Central memory CD8-positive, alpha-beta T cell (primary cell): Measurements from ENCODE around the gene PRSS12.

Experiments
- ATAC-seq: fragments of 150-1000 bp; cut with Tn5 transposase; replicated peaks from 2 replicates; pipeline ENCODE4 v1.10.0; 2022; ENCODE audit warnings: mild to moderate bottlenecking, moderate FRiP score, moderate number of reproducible peaks; ENCODE audit not compliant: poor library complexity, severe bottlenecking; ENCODE audit errors: extremely low read depth
- DNase-seq, 2 donors: peaks; one replicate each; pipeline ENCODE4 v3.0.0; 2021; ENCODE audit warnings: low spot score in 2 of 2
- H3K27ac Mint-ChIP-seq: one replicate; pipeline ENCODE4 v1.8.0; 2022; ENCODE audit warnings: low read depth, mild to moderate bottlenecking, moderate library complexity, mixed read lengths
- H3K27me3 Mint-ChIP-seq: one replicate; pipeline ENCODE4 v1.8.0; 2022; ENCODE audit warnings: mixed read lengths
- H3K36me3 Mint-ChIP-seq: one replicate; pipeline ENCODE4 v1.8.0; 2022; ENCODE audit warnings: mild to moderate bottlenecking, moderate library complexity, mixed read lengths; ENCODE audit not compliant: insufficient read depth
- H3K4me1 Mint-ChIP-seq: one replicate; pipeline ENCODE4 v1.8.0; 2022; ENCODE audit warnings: mixed read lengths
- H3K4me3 Mint-ChIP-seq: one replicate; pipeline ENCODE4 v1.8.0; 2022; ENCODE audit warnings: mild to moderate bottlenecking, moderate library complexity, mixed read lengths
- H3K9me3 Mint-ChIP-seq: one replicate; pipeline ENCODE4 v1.8.0; 2022; ENCODE audit warnings: mixed read lengths

The PRSS12 gene

GRCh38 chr4:118335774-118336173 is 17.0 kb downstream of the PRSS12 start:
- Mint-ChIP-seq H3K27me3 (peaks cover 26% of the 10 kb centered on the region), H3K4me3 (no peak overlapping the region), H3K9me3 (no peaks in the 10 kb centered on the region), H3K27ac (no peak overlapping the region), H3K4me1 (no peaks in the 10 kb centered on the region), H3K36me3 (no peaks in the 10 kb centered on the region)
- no peak for ATAC-seq
- DNase-seq, result no peak

- H3K4me3 Mint-ChIP-seq, result no peak overlapping the region
- no peaks in the 10 kb centered on the region for H3K4me1 Mint-ChIP-seq
- no peak overlapping the region for H3K27ac Mint-ChIP-seq
- H3K27me3 Mint-ChIP-seq, result peaks cover 23% of the 10 kb centered on the region
- ATAC-seq, result no peak
- no peaks in the 10 kb centered on the region for H3K36me3 Mint-ChIP-seq
- H3K9me3 Mint-ChIP-seq, result no peaks in the 10 kb centered on the region
- DNase-seq, result no peak
Measured at GRCh38 chr4:118335324-118335723, 17.5 kb downstream of the PRSS12 start.

GRCh38 chr4:118331352-118331751 is 21.5 kb downstream of the PRSS12 start:
- Mint-ChIP-seq H3K27ac (no peak overlapping the region), H3K4me1 (no peaks in the 10 kb centered on the region), H3K27me3 (peaks cover 34% of the 10 kb centered on the region), H3K9me3 (no peaks in the 10 kb centered on the region), H3K36me3 (no peaks in the 10 kb centered on the region), H3K4me3 (no peak overlapping the region)
- DNase-seq, result no peak
- no peak for ATAC-seq

- Mint-ChIP-seq H3K36me3 (no peaks in the 10 kb centered on the region), H3K4me1 (no peaks in the 10 kb centered on the region), H3K4me3 (no peak overlapping the region), H3K27me3 (peaks cover 37% of the 10 kb centered on the region), H3K27ac (no peak overlapping the region), H3K9me3 (no peaks in the 10 kb centered on the region)
- DNase-seq (no peak), ATAC-seq (no peak)
Measured at GRCh38 chr4:118329849-118330248, 23.0 kb downstream of the PRSS12 start.

GRCh38 chr4:118327554-118328241 is 25.1 kb downstream of the PRSS12 start:
- Mint-ChIP-seq H3K4me3 (no peak overlapping the region), H3K27ac (no peak overlapping the region), H3K9me3 (no peaks in the 10 kb centered on the region), H3K4me1 (no peaks in the 10 kb centered on the region), H3K36me3 (no peaks in the 10 kb centered on the region), H3K27me3 (peaks cover 42% of the 10 kb centered on the region)
- DNase-seq, result no peak
- no peak for ATAC-seq

GRCh38 chr4:118326585-118326984 is 26.2 kb downstream of the PRSS12 start:
- Mint-ChIP-seq H3K4me1 (no peaks in the 10 kb centered on the region), H3K9me3 (no peaks in the 10 kb centered on the region), H3K4me3 (no peak overlapping the region), H3K27me3 (peaks cover 39% of the 10 kb centered on the region), H3K36me3 (no peaks in the 10 kb centered on the region), H3K27ac (no peak overlapping the region)
- DNase-seq, result no peak
- no peak for ATAC-seq

- no peaks in the 10 kb centered on the region for H3K4me1 Mint-ChIP-seq
- DNase-seq, result no peak
- H3K4me3 Mint-ChIP-seq, result no peak overlapping the region
- H3K27me3 Mint-ChIP-seq, result peaks cover 49% of the 10 kb centered on the region
- H3K27ac Mint-ChIP-seq, result no peak overlapping the region
- ATAC-seq, result no peak
- H3K9me3 Mint-ChIP-seq, result no peaks in the 10 kb centered on the region
- H3K36me3 Mint-ChIP-seq, result no peaks in the 10 kb centered on the region
Measured at GRCh38 chr4:118325431-118325830, 27.4 kb downstream of the PRSS12 start.

GRCh38 chr4:118322831-118323502 is 29.8 kb downstream of the PRSS12 start:
- DNase-seq (no peak), ATAC-seq (no peak)
- H3K27ac Mint-ChIP-seq, result no peak overlapping the region
- no peak overlapping the region for H3K4me3 Mint-ChIP-seq
- peaks cover 55% of the 10 kb centered on the region for H3K27me3 Mint-ChIP-seq
- no peaks in the 10 kb centered on the region for H3K4me1 Mint-ChIP-seq
- no peaks in the 10 kb centered on the region for H3K36me3 Mint-ChIP-seq
- no peaks in the 10 kb centered on the region for H3K9me3 Mint-ChIP-seq

GRCh38 chr4:118318931-118319330 is 33.9 kb downstream of the PRSS12 start:
- Mint-ChIP-seq H3K27me3 (peaks cover 50% of the 10 kb centered on the region), H3K9me3 (no peaks in the 10 kb centered on the region), H3K36me3 (no peaks in the 10 kb centered on the region), H3K27ac (no peak overlapping the region), H3K4me1 (no peaks in the 10 kb centered on the region), H3K4me3 (no peak overlapping the region)
- DNase-seq (no peak), ATAC-seq (no peak)

GRCh38 chr4:118317691-118318090 is 35.1 kb downstream of the PRSS12 start:
- Mint-ChIP-seq H3K27me3 (peaks cover 40% of the 10 kb centered on the region), H3K36me3 (no peaks in the 10 kb centered on the region), H3K9me3 (no peaks in the 10 kb centered on the region), H3K4me3 (no peak overlapping the region), H3K4me1 (no peaks in the 10 kb centered on the region), H3K27ac (no peak overlapping the region)
- ATAC-seq, result no peak
- no peak for DNase-seq

GRCh38 chr4:118314221-118314620 is 38.6 kb downstream of the PRSS12 start:
- Mint-ChIP-seq H3K27me3 (peaks cover 23% of the 10 kb centered on the region), H3K27ac (no peak overlapping the region), H3K4me1 (no peaks in the 10 kb centered on the region), H3K4me3 (no peak overlapping the region), H3K9me3 (no peaks in the 10 kb centered on the region), H3K36me3 (peaks cover 3% of the 10 kb centered on the region)
- DNase-seq (no peak), ATAC-seq (no peak)

GRCh38 chr4:118313098-118313497 is 39.7 kb downstream of the PRSS12 start:
- Mint-ChIP-seq H3K4me3 (no peak overlapping the region), H3K4me1 (no peaks in the 10 kb centered on the region), H3K27ac (no peak overlapping the region), H3K36me3 (peaks cover 3% of the 10 kb centered on the region), H3K9me3 (no peaks in the 10 kb centered on the region), H3K27me3 (peaks cover 13% of the 10 kb centered on the region)
- DNase-seq (no peak), ATAC-seq (no peak)

- no peak overlapping the region for H3K4me3 Mint-ChIP-seq
Measured at GRCh38 chr4:118308306-118309030, 44.3 kb downstream of the PRSS12 start.

More at GRCh38 chr4:118308306-118309030, 44.3 kb downstream of the PRSS12 start:
- no peak for ATAC-seq
- DNase-seq, result no peak
- H3K4me1 Mint-ChIP-seq, result no peaks in the 10 kb centered on the region
- H3K36me3 Mint-ChIP-seq, result peaks cover 4% of the 10 kb centered on the region
- peaks cover 44% of the 10 kb centered on the region for H3K27me3 Mint-ChIP-seq
- H3K27ac Mint-ChIP-seq, result no peak overlapping the region
- H3K9me3 Mint-ChIP-seq, result no peaks in the 10 kb centered on the region
